ENCODE measurements around the gene TBCD. TPM values are rescaled to one million over a fixed set of nuclear protein-coding genes. Genes with fewer than 3 reads are reported as not detected.

Gene TBCD
- total RNA-seq, 1 experiment from 2014 or later = 90.7 TPM

DNA sequence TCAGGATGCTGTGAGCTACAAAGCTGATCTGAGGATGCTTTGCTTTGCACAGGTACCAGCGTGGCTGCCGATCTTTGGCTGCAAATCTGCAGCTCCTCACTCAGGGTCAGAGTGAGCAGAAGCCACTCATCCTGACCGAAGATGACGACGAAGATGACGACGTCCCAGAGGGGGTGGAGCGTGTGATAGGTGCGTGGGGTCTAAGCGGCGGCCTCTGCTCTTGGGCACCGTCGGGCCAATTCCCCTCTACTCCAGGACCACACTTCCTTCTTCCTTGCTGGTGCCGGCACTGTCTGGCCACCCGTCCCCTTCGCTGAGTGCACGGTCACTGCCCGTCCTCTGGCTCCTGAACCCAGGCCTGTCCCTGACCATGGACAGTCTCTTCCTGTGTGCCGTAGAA is 54.0 kb downstream of the TBCD start:
- TF ChIP-seq, protein P1, sequence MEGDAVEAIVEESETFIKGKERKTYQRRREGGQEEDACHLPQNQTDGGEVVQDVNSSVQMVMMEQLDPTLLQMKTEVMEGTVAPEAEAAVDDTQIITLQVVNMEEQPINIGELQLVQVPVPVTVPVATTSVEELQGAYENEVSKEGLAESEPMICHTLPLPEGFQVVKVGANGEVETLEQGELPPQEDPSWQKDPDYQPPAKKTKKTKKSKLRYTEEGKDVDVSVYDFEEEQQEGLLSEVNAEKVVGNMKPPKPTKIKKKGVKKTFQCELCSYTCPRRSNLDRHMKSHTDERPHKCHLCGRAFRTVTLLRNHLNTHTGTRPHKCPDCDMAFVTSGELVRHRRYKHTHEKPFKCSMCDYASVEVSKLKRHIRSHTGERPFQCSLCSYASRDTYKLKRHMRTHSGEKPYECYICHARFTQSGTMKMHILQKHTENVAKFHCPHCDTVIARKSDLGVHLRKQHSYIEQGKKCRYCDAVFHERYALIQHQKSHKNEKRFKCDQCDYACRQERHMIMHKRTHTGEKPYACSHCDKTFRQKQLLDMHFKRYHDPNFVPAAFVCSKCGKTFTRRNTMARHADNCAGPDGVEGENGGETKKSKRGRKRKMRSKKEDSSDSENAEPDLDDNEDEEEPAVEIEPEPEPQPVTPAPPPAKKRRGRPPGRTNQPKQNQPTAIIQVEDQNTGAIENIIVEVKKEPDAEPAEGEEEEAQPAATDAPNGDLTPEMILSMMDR (IDR thresholded peaks at IDR 0.05; ENCODE audit: unreplicated experiment) = no peak
- no TSS peak for BruUV-seq (replicated peaks)
- intact Hi-C loops (cut with micrococcal nuclease; ENCODE audit: unreplicated experiment) = no loop called here
- Mint-ChIP-seq H3K4me3 (ENCODE audit: low read depth, unreplicated experiment) (no peak overlapping the region), H3K9me3 (ENCODE audit: low read depth, unreplicated experiment) (peaks cover 7% of the 10 kb centered on the region), H3K27ac (ENCODE audit: unreplicated experiment) (no peak overlapping the region), H3K27me3 (ENCODE audit: unreplicated experiment) (no peaks in the 10 kb centered on the region), H3K36me3 (ENCODE audit: insufficient read depth, unreplicated experiment) (peaks cover 18% of the 10 kb centered on the region), H3K4me1 (ENCODE audit: low read depth, unreplicated experiment) (no peaks in the 10 kb centered on the region)
- CTCF ChIA-PET = no interaction called here
- no peak for DNase-seq

DNA sequence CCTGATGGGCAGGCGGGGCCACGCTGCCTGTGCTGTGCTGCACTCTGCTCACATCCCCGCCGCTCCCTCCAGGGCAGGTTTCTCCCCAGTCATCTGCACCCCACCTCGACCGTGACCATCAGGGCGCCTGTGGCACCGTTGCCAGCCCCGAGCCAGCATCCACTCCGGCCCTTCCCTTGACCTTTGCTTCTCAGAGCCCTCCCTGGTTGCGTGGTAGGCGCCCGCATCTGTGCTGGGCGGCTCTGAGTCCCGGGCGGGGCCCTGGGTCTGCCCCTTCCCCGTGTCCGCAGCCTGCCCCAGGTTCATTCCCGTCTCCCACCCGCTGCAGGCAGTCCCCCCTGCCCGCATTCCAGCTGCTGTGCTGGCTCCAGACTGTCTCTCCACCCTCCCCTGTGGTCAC is 54.8 kb downstream of the TBCD start:
- no TSS peak for BruUV-seq (replicated peaks)
- no peak overlapping the region for H3K4me3 Mint-ChIP-seq (ENCODE audit: low read depth, unreplicated experiment)
- peaks cover 16% of the 10 kb centered on the region for H3K36me3 Mint-ChIP-seq (ENCODE audit: insufficient read depth, unreplicated experiment)
- H3K27me3 Mint-ChIP-seq (ENCODE audit: unreplicated experiment) = no peaks in the 10 kb centered on the region
- intact Hi-C loops (cut with micrococcal nuclease; ENCODE audit: unreplicated experiment) = no loop called here
- no peaks in the 10 kb centered on the region for H3K4me1 Mint-ChIP-seq (ENCODE audit: low read depth, unreplicated experiment)
- H3K9me3 Mint-ChIP-seq (ENCODE audit: low read depth, unreplicated experiment) = peaks cover under 1% of the 10 kb centered on the region
- CTCF ChIA-PET = no interaction called here
- TF ChIP-seq, protein P1 (IDR thresholded peaks at IDR 0.05; ENCODE audit: unreplicated experiment) = no peak
- DNase-seq = no peak
- no peak overlapping the region for H3K27ac Mint-ChIP-seq (ENCODE audit: unreplicated experiment)

GRCh38 chr17:82807101-82807500 is 55.2 kb downstream of the TBCD start:
- H3K27me3 Mint-ChIP-seq (ENCODE audit: unreplicated experiment) = no peaks in the 10 kb centered on the region
- H3K36me3 Mint-ChIP-seq (ENCODE audit: insufficient read depth, unreplicated experiment) = peaks cover 16% of the 10 kb centered on the region
- CTCF ChIA-PET = no interaction called here
- intact Hi-C loops (cut with micrococcal nuclease; ENCODE audit: unreplicated experiment) = no loop called here
- TF ChIP-seq, protein P1 (IDR thresholded peaks at IDR 0.05; ENCODE audit: unreplicated experiment) = no peak
- DNase-seq = no peak
- no peak overlapping the region for H3K27ac Mint-ChIP-seq (ENCODE audit: unreplicated experiment)
- H3K4me1 Mint-ChIP-seq (ENCODE audit: low read depth, unreplicated experiment) = no peaks in the 10 kb centered on the region
- H3K9me3 Mint-ChIP-seq (ENCODE audit: low read depth, unreplicated experiment) = no peaks in the 10 kb centered on the region
- no peak overlapping the region for H3K4me3 Mint-ChIP-seq (ENCODE audit: low read depth, unreplicated experiment)
- BruUV-seq (replicated peaks) = no TSS peak

DNA sequence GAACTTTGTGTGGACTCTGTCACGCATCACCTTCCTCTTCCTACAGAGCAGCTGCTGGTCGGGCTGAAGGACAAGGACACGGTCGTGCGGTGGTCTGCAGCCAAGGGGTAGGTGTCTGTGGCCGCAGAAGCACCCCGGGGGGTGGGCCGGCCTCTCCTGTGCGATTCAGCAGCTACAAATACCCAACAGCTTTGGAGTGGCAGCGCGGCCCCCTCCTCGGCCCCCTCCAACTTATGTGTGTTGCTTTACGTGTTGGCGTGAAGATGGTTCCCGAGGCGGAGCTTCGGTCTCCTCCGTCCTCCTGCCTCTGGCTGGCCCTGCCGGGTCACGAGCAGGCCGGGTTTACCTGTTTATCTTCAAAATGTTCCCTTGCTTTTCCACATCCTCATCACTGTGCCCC is 55.7 kb downstream of the TBCD start:
- peaks cover 16% of the 10 kb centered on the region for H3K36me3 Mint-ChIP-seq (ENCODE audit: insufficient read depth, unreplicated experiment)
- CTCF ChIA-PET = no interaction called here

More for the DNA sequence above, 55.7 kb downstream of the TBCD start:
- no peaks in the 10 kb centered on the region for H3K27me3 Mint-ChIP-seq (ENCODE audit: unreplicated experiment)
- no peak overlapping the region for H3K4me3 Mint-ChIP-seq (ENCODE audit: low read depth, unreplicated experiment)
- no TSS peak for BruUV-seq (replicated peaks)
- no peak for DNase-seq
- H3K9me3 Mint-ChIP-seq (ENCODE audit: low read depth, unreplicated experiment) = no peaks in the 10 kb centered on the region
- no peaks in the 10 kb centered on the region for H3K4me1 Mint-ChIP-seq (ENCODE audit: low read depth, unreplicated experiment)
- intact Hi-C loops (cut with micrococcal nuclease; ENCODE audit: unreplicated experiment) = no loop called here
- H3K27ac Mint-ChIP-seq (ENCODE audit: unreplicated experiment) = no peak overlapping the region
- TF ChIP-seq, protein P1 (IDR thresholded peaks at IDR 0.05; ENCODE audit: unreplicated experiment) = no peak
